Right lobe of liver (tissue), 4 donors: ENCODE results near the gene AKT1S1.

ENCODE experiments used
- CTCF ChIP-seq, 4 donors: fragments of 200-600 bp in 3 of 4; fragments of 450-650 bp in 1 of 4; IDR thresholded peaks; one replicate each; pipeline versions ENCODE4 v1.5.1 to v1.8.0; 2016 to 2022; ENCODE audit warnings: antibody characterized with exemption in 4 of 4, mild to moderate bottlenecking in 2 of 4
- POLR2A ChIP-seq: fragments of 450-650 bp; IDR thresholded peaks from one replicate; pipeline ENCODE4 v1.6.1; 2017; ENCODE audit warnings: antibody characterized with exemption, mild to moderate bottlenecking
- donor health status: DM: no; HTN: no; CAD: no.
- donor health status: DM: no; HTN: no; CAD: no.
- donor health status: DM: no; HTN: yes; CAD: no.

GRCh38 chr19:49887665-49888509 lies 10.7 kb upstream of the AKT1S1 start:
- TF ChIP-seq CTCF (IDR thresholded peaks at IDR 0.05): no peak
- TF ChIP-seq POLR2A: no peak
